Activated CD8-positive, alpha-beta memory T cell treated with anti-CD3 and anti-CD28 coated beads, Interleukin-2, amount 50 U/mL, for 48 hours (primary cell): ENCODE results near the gene TATDN2.
"Not testable (repeated sequence)": the region's sequence is repeated elsewhere in the genome, so short reads cannot be mapped to it uniquely, and the experiment has no call there.

Experiments
- DNase-seq: peaks from one replicate; pipeline ENCODE4 v3.0.0-alpha.2; 2020

The TATDN2 gene

GRCh38 chr3:10294030-10294586, 45.8 kb downstream of the TATDN2 start:
- DNase-seq: no peak

DNA sequence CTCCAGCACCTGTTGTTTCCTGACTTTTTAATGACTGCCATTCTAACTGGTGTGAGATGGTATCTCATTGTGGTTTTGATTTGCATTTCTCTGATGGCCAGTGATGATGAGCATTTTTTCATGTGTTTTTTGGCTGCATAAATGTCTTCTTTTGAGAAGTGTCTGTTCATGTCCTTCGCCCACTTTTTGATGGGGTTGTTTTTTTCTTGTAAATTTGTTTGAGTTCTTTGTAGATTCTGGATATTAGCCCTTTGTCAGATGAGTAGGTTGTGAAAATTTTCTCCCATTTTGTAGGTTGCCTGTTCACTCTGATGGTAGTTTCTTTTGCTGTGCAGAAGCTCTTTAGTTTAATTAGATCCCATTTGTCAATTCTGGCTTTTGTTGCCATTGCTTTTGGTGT, 49.8 kb downstream of the TATDN2 start:
- not testable (repeated sequence) for DNase-seq

DNA sequence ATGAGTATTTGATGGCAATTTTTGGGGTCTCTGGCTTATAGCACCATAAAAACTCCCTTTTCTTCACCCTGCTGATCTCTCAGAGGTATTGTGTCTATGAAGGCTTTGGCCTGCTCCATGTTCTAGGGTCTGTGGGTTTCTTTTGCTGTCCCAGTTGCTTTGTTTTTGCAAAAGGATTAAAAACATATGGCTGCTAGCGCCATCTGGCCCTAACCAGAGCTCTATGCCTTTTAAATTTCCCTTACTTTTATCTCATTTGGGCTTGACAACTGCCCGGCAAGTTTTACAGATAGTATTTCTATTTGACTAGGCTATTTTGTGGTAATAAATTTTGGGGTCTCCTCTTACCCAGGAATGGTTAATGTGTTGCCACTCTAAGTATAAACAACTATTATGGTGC, 50.9 kb downstream of the TATDN2 start:
- DNase-seq: no peak

DNA sequence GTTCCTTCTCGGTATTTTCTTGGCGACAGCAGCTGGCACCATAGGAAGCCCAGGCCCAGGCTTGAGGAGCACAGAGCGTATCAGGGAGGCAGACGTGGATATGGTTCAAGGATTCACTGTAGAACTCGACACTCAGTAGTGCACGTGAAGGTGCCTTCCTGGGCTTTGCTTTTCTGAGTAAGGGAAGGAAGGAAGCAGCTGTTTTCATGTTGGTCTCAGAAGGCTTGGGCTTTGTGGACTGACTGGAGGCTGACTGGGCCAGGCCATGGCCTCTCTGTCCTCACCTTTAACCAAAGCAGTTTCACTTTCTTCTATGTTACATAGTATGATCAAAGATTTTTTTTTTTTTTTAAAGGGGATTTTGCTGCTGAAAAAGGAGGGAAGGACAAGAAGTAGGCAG, 51.4 kb downstream of the TATDN2 start:
- no peak for DNase-seq

- no peak for DNase-seq
Measured at GRCh38 chr3:10300087-10300486, 51.8 kb downstream of the TATDN2 start.

DNA sequence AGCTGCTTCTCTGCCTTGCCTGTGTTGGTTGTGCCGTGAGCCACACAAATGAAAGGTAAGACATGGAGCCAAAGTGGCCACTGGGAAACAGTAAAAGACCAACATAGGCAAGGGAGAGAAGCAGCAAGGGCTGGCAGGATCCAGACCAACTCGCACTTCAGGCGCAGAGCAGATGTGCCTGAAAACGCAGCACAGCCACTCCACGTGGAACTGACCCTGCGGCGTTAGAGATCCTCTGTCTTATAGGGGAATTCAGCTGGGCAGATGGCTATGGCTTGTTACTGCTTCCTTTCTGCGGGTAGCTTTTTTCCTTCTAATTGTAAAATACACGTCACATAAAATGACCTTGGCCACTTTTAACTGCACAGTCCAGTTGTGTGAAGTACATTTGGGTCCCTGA, 54.8 kb downstream of the TATDN2 start:
- no peak for DNase-seq

DNA sequence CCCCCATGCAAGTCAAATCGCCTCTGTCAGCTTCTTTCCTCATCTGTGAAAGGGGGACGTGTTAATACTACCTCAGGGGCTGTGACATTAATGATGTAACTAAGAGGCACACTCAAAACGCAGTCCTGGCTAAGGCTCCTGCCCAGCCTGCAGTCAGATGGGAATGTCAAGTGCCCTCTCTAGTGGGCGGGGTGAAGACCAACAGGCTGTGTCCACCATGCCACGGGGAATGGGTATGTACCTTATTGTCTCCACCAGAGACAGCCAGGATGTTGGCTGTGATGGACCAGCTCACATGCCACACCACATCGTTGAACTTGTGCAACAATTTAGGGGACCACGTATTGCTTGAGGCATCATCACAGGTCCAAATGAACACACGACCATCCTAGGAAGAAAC, 55.5 kb downstream of the TATDN2 start:
- no peak for DNase-seq

DNA sequence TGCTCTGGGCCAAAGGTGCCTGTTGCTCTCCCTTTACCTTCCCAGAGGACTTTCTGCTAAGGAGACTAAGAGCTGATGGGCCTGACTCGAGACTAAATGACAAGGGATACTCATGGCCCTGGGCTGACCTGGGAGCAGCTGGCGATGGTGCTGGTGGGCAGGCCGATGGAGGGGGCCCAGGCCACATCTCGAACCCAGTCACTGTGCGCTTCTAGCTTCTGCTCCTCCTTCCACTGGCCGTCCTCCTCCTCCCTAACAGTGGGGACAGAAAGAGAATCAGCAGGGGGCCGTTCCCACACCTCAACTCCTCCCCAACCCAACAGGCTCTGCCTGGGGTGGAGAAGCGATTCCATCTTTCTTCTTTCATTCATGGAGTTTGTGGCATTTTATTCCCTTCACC, 56.6 kb downstream of the TATDN2 start:
- no peak for DNase-seq

DNA sequence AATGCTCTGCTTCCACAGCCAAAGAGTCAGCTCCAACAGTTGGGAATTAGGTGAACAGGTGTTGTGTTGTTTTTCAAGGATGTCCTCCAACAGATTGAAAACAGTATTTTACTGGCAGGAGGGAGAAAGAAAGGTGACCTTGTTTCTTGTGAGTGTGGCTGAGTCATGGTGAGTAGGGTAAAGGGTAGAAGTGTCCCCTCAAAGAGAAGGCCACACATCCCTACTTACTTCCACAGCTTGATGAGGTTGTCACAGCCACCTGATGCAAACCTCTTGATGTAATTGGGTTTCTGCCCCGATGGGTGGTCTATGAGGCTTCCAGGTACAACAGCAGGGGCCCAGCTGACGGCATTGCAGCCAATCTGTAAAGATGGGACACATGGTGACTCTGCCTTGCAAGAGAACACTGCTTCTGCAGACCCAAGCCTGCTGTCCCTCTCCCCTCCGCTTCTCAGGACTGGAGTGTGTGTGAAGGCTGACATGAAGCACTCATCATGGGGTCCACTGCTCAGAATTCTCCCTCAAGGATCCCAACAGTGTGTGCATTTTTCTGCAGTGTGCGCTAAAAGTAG, 57.2 kb downstream of the TATDN2 start:
- DNase-seq: no peak

- DNase-seq: no peak
Measured at GRCh38 chr3:10306156-10306555, 57.9 kb downstream of the TATDN2 start.

GRCh38 chr3:10308678-10309077, 60.4 kb downstream of the TATDN2 start:
- DNase-seq: no peak

DNA sequence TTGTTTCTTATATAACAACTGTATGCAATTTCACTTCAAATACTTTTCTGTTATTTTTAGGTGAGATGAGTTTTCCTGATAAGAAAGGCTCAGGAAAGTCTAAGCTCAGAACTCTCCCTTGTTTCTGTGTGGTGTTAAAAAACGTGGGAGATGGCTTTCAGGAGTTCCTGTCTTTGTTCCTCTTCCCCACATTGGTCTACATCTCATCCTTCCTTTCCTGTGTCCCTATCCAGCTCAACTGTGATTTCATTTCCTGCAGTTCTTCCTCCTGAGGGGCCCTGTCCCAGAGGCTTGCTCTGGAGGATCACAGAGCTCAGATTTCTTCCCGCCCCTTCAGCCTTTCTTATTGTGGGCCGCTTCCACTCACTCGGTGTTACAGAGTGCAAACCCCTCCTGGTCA, 61.5 kb downstream of the TATDN2 start:
- DNase-seq: no peak

DNA sequence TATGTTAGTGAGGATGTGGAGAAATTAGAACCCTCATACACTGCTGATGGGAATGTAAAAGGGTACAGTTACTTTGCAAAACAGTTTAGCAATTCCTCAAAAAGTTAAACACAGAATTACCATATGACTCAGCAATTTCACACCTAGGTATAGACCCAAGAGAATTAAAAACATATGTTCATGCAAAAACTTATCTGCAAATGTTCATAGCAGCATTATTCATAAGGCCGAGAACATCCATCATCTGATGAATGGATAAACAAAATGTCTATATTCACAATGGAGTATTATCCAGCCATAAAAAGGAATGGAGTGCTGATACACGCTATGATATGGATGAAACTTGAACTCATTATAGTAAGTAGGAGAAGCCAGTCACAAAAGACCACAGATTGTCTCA, 62.3 kb downstream of the TATDN2 start:
- no peak for DNase-seq

GRCh38 chr3:10311710-10312109, 63.5 kb downstream of the TATDN2 start:
- no peak for DNase-seq

DNA sequence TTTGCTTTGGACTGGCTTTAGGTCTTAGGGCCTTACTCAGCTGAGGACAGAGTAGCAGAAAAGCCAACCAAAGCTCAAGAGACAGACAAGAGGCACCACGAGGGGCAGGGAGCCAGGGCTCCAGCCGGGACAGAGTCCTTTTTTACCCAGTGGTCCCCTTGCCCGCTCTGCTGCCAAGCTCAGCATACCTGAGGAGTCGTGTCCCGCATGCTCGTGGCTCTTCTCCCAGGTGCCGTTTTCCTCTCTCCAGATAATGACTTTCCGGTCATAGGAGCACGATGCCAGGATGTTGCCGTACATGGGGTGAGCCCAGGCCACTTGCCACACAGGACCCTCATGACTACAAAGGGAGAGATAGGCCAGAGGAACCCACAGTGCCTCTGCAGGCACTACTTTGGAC, 64.1 kb downstream of the TATDN2 start:
- DNase-seq: no peak

- DNase-seq: no peak
Measured at GRCh38 chr3:10312861-10313260, 64.6 kb downstream of the TATDN2 start.

DNA sequence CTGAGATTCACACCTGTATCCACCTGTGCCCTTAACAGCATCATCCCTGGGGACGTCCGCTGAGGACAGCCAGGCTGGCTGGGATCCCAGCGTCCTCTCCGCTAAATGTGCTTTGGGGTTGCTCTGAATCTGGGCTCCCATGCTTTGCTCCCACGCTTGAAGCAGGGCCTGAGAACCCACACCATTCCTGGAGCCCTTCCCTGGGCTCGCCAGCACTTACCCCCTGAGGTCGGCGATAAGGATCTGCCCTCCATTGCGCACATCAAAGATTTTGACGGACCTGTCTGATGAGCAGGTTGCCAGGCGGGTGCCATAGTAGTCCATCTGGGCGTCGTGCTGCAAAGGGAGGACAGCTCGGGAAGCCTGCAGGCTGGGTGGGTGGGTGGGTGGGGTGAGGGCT, 66.8 kb downstream of the TATDN2 start:
- no peak for DNase-seq

- no peak for DNase-seq
Measured at GRCh38 chr3:10315771-10316344, 67.6 kb downstream of the TATDN2 start.

DNA sequence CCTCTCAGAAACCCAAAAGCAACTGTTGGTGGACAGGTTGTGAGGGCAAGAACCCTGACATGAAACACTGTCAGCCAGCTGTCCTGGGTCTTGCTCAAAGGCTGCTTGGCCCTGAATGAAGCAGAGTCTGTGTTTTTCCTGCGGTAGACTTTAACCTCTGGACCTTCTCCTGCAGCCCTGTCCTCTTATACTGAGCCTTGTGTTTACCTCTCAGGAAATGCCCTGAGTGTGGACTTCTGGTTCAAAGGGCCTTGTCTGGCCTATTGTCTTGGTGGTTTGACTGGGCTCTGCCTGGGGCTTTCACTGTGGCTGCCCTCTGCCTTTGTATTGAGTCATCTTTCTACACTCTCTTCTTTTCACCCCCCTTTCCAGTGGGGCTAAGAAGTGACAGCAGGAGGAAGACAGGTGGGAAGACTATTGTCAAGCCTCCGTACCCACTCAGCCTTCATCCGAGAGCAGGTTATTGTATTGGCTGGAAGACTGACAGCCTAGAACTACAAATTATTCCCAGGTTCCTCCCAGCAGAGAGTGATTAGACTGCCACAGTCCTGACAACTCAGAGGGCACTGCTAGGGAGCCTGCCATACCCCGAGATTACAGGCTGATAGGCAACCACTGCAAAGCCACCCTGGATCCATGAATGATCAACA, 69.2 kb downstream of the TATDN2 start:
- DNase-seq: no peak

DNA sequence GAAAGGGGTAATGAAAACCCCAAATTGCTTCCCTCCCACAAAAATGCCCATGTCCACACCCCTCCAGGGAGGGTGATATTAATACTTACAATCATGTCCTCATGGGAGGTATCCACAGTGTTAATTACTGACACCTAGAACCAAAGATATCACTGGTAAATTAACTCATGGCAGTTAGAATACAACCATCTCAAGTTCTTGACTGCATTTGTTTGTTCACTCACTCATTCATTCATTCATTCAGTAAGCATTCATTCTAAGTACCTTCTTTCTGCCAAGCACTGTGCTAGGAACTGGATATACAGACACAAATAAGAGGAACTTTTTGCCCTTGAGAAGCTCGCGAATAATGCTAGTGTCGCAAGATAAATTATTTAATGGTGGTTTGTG, 69.7 kb downstream of the TATDN2 start:
- DNase-seq: no peak

DNA sequence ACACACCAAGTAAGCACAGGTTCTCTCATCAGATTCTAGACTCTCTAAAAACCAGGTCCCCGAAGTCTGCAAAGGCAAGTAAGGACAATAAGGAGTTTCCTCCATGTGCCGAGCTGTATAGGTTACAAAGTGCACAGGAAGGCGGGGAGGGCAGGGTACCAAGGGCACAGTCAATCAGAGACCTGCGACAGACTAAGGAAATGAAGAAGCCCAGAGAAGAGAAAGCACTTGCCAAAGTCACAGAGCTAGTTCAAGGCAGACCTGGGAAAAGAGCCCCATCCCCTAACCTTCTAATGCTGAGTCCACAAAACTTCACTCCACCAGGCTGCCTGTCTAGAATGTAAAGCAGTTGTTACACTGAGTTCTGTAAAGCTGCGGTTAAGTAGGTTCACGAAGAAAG, 71.0 kb downstream of the TATDN2 start:
- DNase-seq: no peak

DNA sequence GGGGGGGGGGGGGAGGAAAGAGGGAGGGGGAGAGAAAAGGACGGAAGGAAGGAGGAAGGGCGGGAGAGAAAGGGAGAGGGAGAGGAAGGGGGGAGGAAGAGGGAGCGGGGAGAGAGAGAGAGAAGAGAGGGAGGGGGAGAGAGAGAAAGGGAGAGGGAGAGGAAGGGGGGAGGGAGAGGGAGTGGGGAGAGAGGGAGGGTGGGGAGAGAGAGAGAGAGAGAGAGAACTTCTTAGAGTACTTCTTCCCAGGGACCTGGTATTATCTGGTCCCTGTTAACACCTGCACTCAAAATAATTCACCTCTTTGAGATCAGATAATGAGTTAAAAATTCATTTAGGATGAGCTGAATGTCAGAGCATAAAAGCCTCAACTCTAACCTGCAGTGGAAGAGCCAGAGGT, 71.5 kb downstream of the TATDN2 start:
- no peak for DNase-seq

DNA sequence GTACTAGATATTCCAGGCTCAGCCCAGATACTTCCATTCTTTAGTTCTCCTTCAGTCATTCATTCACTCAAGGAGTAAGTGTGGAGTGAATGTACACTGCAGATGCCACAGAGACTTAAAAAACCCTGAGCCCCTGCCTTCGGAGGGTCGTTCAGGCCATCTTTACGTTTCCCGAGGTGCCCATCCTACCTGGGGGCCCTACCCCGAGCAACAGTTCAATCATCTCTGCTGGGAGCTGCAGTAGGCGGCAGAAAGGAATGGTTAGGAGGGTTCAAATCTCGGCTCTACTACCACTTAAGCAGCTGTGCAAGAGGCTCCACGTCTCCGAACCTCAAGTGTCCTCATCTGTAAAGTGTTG, 72.0 kb downstream of the TATDN2 start:
- no peak for DNase-seq

DNA sequence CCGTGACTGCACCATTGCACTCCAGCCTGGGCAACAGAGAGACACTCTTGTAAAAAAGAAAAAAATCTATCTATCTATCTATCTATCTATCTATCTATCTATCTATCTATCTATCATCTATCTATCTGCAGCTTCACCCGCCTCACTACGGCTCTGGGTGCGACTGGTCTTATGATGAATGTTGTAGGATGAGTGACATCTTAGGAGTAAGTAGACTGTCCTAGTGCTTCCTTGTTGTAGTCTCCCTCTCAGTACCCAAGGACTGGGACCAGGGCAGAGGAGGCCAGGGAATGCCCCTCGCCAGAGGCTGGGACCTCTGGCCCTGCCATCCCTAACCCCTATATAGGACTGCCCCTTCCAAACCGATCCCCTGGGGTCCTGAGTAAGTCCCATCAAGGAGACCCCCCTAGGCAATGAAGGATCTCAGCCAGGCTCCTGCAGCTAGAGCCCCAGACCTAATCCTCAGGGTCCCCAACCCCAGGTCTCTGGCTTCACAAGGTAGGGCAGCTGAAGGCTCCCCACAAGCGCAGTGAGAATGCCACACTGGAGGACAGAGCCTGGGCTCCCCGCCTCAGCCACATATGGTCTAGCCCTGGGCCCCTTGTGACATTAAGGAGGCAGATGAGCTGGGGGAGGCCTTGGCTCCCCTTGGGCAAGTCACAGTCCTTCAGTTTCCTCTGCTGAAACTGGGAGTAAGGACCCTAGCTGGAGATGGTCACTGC, 73.5 kb downstream of the TATDN2 start:
- no peak for DNase-seq
